GM21367 (cell line): Measurements from ENCODE around the gene PRKN.

Source experiments
- ATAC-seq: cut with Tn5 transposase; IDR thresholded peaks from one replicate; pipeline ENCODE4 v1.9.1; 2021; ENCODE audit not compliant: unreplicated experiment

PRKN gene

DNA sequence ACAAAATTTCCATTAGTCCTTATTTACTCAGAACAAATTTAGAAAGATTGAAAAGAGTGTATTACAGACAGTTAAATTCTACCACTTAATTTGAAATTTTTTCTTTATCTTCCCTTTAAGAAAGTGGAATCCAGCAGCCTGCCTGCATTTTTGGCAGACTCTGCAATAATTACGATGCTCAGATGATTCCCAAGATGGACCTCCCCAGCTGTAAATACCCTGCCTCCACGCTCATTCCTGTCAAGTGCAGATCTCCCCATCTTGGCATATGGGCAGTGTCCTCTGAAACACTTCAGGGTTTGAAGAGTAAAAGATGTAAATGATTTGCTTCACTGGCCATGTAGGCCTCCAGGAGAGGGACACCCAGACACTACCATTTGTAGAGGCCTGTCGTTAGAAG, 471.2 kb downstream of the PRKN start:
- ATAC-seq: no peak

DNA sequence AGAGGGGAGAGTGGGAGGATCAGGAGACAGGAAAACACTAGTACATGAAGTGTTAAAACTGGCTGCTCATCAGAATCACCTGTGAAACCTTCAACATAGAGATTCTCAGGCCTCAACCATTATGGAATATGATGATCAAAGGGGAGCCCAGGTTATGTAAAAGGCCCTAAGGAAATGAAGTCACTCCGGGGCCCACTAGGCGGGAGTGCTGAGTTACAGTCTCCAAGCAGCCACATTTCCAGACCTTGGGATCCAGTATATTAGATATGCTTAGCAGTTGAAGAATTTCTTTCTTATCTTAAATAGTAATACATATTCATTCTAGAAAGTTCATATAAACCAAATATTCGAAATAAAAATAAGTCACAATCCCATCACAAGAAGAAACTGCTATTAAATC, 476.3 kb downstream of the PRKN start:
- ATAC-seq: no peak

DNA sequence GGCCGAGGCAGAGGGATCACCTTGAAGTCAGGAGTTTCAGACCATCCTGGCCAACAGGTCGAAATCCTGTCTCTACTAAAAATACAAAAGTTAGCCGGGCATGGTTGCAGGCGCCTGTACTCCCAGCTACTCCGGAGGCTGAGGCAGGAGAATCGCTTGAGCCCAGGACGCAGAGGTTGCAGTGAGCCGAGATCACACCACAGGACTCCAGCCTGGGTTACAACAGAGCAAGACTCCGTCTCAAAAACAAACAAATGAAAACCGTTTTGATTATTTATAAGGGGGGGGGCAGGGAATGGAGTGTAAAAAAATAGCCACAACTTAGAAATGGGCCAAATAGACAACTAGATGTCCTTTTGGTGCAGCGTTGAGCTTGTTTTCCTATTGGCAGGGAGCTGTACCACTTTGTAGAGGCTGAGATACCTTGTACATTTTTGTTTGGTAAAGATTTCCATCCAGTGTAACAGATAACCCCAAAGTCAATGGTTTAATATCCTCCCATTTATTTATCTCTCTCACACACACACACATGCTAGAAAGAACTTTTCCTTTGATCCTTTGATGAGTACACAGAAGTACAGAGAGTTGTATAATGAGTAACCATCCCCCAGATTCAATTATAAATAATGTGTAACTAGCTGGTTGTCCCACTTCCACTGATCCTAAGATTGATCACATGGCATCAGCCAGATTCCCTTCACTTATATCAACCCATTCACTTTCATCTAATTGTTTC, 477.5 kb downstream of the PRKN start:
- no peak for ATAC-seq

DNA sequence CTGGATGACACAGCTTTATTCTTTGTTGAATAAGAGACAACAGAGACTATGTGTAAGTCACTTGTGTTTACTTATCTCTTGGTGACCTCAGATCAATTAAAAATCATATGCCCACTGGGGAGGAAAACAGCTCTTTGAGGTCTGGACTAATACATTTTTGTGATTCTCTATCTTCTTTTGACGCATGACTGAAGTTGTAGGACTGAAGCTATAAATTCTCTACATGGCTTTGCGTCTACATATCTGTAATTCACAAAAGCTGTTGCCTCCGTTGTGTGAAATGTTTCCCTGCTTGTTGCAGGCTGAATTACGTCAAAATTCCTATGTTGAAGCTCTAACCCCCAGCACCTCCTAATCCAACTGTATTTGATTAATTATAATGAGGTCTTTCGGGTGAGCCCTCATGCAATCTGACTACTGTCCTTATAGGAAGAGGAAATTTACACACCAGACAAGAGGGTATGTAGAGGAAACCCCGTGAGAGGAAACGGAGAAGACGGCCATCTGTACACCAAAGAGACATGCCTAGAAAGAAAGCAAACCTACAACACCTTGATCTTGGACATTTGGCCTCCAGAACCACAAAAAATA, 481.6 kb downstream of the PRKN start:
- no peak for ATAC-seq

DNA sequence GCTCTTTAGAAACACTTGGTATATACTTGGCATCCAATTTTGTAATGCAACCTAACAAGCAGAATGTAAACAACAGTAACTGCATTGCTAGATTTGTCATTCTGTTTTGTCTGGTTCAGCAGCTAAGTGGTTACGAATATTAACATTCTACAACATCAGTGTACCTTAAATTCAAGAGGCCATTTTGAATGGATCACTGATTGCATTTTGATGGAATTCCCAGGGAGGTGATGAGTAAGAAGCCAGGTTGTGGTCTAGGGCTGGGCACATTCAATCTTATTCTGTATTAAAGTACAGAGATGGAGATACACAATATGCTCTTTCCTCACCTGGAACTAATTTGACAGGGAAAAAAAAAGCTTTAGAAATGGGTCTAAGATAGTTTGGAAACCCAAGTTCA, 483.5 kb downstream of the PRKN start:
- no peak for ATAC-seq

DNA sequence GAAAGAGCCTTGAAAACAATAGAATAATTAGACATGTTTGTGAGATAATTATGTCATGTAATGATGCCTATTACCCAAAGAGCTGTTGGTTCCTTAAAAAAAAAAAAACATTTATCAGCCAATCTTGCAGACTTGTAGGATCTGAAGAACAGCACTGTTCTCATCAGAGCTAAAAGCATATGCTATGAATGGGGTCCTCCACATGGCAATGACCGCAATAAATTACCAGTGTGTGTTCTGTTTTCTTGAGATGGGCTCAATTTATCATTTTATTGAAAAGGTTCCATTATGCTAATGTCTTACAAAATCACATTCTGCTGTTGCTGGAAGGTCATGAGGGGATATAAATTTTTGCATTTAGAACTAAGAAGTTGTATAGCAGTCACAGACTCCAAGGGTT, 484.7 kb downstream of the PRKN start:
- ATAC-seq: no peak

DNA sequence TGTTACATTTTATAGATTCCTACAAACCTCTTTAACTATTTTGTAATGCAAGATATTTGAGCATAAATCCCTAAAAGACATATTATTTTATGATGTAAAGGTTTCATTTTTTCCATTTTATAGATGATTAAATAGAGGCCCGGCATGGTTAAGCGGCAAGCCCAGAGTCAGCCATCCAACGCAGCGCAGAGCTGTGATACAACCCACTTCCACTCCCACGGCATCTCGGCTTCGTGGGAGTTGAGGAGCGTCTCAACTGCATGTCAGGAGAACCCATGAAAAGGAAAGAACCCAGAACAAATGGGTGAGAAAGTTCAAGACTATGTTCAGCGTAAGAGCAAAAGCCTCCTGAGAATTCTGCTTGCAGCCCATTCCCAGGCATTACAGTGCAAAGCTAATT, 488.2 kb downstream of the PRKN start:
- no peak for ATAC-seq

DNA sequence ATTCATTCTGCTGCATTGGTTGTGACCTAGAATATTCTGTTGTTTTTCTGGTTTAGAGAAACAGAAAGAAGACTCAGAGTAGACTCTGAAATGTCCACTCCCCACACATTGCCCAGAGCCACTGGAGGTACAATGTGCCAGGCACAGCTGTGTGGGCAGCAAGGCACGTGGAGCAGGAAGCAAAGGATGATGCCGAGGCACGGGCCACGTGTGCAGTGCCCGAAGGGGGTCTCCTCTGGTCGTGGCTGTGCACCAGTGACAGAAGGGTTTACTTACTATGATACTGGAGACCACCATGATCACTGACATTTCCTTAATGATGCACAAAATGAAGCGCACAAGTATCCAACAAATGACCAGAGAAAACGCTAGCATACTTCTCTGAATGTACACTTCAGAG, 488.9 kb downstream of the PRKN start:
- no peak for ATAC-seq

DNA sequence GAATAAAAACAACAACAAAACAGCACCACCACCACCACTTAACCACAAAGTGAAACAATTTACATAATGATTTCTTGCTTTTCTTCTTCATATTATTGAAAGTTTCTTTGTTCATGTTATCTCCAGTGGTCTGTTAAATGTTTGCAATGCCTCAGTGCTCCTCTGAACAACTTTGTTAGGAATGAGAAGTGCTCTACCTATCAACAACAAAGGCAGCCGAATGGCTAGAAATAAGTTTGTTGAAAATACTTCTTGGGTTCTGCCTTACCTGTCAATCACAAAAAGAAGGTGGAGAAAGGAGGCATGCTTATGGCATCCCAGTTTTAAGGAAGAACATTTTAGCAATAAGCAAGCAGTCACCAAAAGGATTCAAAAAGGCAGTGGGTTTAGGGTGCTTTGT, 490.2 kb downstream of the PRKN start:
- ATAC-seq: no peak

DNA sequence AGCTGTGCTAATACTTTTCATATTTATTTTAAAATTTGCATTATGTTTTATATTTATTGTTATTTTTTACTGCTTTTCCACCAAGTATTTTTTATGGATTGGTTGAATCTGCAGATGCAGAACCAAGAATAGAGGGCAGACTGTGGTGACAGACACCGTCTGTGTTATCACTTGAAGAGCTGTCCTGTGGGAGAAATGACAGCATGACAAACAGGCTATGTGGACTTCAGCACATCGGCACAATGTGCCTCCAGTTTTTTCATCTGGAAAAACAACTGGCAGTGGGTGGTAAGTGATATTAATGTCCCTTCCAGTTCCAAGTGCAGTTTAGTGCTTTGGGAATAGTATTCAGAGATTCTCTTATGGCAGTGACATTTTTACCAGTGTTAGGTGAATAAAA, 492.9 kb downstream of the PRKN start:
- ATAC-seq: no peak

DNA sequence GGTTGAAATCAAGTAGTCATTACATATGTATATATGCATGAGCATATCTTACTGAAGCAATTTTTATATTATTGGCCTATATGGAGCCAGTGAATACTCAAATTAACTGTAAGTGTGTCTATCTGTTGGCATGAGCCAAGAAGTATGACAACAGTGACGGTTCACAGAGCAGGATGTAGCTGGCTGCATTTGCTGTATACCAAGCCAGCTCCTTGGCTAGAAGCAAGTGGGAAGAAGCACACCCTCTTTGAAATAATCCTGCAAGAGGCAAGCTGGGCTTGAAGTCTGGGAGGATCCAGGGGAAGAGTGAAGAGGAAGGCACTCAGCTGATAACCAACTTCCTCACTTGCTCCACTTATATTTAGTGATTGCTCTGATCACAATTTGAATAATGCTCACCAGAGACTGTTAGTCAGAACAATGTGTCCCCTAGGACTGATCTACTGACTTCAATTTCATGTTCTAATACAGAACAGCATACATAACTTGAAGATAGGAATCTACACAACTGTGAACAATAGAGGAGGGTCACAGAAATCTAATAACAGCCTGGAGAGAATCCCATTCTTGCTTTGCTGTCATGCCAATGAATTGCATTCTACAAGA, 497.3 kb downstream of the PRKN start:
- no peak for ATAC-seq

DNA sequence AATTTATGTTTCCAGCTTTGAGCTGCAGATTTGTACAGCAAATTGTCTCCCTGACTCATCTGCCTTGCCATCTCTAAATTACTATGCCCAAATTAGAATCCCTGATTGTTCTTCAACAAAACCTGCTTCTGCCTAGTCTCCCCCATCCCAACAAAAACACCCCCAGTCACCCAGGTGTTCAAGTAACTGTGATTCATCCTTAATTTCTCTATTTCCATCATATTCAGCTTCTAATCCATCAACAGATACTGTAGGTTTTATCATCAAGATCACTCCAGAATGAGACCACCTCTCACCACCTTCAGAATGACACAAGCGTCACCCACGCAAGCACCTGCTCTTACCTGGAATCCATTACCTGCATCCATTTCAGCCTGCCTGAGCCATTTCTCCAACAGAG, 498.5 kb downstream of the PRKN start:
- ATAC-seq: no peak

DNA sequence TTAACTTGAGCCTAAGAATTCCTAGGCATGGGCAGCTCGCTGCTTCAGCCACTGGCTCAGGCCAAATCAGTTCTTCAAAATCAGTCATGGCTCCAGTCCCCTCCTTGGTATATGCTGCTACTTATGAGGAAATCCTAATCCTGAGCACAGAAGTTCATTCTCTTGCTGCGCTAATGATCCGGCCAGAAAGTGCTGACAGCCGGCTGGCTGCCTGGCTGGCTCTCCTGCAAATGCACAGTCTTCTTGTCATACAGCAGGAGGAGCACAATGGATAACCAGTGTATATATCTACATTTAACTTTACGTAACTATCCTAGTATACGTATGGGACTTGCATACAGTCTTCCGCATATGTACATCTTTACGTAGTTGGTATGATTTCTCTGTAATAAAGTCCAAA, 500.8 kb downstream of the PRKN start:
- ATAC-seq: no peak

DNA sequence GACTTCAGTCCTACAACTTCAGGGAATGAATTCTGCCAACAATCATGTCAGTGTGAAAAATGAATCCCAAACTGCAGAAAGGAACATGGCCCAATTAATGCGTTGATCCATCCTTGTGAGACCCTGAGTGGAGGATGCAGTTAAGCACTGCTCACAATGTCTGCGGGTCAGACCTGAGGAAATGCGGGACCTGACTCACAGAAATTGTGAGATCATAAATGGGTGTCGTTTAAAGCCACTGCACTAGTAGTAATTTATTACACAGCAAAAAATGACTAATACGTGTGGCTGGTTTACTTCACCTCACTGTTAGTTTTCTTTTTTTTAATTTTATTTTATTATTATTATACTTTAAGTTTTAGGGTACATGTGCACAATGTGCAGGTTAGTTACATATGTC, 505.0 kb downstream of the PRKN start:
- ATAC-seq: no peak

DNA sequence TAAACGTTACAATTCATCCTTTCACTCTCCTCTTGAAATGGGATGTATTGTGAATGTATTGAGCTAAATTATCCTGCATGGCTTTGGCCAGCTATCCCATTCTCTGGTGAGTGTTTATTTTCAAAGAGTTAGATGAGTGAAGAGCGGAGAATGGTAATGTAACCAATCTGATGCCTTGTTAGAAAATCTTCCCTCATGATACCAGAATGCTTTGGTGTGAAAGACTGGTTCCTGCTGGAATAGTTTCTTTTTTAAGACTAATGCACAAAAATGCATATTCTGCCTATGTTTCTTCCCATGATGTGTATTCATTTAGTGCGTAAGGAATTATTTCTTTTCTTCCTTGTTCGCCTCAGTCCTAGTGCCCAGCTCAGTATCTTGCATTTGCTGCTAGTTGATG, 506.7 kb downstream of the PRKN start:
- ATAC-seq: no peak

DNA sequence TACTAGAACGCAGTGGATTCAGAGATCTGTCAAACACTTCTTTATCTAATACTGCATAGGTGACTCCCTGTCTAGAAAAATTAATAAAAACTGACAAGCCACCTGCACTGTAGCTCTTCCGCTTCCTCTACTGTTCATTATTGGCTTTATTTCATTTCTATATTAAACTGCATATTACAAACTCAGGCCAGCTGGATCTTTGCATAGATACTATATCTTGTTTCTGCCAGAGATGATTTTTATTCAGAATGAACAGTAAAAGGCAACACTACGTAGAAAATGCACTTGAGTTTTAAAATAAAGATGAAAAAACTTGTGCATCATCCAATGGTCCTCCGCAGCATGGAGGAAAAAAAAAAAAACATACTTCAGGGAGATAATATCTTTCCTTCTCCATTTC, 508.3 kb downstream of the PRKN start:
- ATAC-seq: no peak

DNA sequence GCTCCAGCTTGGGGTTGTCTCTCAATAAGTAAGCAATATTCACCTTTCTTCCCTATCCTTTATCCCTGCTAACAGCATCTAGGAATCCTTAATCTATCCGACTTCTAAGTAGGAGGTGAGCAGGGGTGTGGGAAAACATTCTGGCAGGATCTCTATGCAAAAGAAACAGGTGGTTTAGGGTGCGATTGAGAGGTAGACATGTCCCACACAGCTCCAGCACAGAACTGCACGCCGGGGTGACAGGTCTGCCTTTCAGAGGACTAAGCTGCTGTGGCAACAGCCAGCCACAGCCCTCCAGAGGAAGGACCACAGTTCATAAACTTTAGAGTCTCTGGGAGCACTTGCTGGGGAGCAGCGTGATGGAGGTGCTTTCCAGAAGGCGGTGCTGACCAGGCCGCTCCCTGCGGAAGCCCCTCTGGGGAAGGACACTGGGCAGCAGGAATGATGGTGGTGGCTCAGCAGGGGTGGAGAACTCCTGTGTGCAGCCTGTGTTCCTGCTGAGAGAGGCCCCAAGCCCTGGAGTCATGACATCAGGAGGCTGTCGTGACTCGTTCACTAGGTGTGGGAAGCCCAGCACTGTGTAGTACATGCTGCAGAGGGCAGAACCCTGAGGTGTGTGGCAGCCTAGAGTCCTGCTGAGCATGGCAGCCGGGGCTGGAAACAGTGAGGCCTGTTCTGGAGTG, 509.6 kb downstream of the PRKN start:
- ATAC-seq: no peak

DNA sequence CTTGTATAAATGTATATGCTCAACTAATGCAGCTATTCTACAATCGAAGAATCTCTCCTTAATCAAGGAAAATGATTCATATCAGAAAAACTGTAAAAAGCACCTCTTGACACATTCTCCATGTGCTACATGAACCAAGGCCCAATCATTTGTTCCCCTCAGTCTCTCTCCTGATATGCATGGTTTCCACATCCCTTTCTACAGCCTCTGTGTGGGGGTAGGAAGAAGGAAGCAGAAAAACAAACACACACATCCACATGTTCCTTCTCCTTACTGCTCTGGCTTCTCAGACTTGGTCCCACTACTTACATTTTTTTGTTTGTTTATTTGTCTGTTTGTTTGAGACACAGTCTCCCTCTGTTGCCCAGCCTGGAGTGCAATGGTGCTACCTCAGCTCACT, 510.5 kb downstream of the PRKN start:
- ATAC-seq: no peak

DNA sequence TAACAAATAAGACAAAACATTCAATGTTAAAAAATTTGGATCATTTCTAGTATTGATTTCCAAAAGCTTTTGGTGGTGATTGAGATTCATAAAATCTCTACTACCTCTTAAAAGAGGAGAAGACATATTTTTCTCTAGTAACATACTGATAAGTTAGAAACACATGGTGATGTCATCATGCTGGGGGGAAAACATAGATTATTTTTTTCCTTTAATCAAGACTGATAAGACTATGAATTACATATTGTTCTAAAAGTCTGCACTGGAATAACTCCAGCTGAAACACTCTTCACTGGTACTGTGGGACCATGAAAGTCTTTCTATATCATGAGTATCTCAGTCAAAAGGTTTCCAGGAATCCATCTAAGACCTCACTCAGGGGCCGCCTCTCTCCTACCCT, 515.8 kb downstream of the PRKN start:
- ATAC-seq: no peak

DNA sequence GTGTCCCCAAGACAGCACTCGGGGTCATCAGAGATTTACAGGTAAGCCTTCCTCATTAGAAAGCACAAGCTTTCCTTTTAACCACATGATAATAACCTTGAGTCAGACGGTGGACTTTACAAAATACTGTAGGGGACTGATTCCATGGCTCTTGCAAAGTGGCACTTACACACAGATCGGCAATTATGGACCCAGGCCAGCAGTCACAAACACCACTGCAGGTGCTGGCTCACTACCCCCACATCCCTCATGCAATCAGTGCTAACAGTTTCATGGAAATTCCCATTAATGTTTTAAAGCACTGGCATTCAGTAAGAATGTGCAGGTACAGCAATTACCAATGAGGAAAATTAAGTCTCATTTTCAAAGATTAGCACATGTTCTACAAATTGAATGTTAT, 516.5 kb downstream of the PRKN start:
- no peak for ATAC-seq

DNA sequence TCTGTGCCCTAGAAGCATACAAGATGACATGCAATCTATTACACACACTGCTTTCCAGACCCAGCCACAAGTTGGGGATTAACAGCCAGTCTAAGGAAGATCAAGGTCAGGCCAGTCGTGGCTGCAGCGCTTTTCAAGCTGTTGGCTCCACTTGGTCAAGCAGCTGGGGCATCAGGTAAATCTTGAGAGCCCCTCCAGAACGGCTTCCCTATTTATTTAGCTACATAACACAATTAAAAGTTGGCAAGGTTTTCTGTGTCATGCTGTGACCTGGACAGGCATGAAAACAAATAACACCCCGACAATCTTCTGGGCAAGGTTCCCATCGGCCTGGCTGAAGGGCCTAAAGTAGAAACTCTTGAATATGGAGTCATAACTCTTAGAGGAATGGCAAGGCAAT, 524.3 kb downstream of the PRKN start:
- ATAC-seq: no peak
